GM21619 (cell line): Measurements from ENCODE around the gene EML4.
"Not testable (repeated sequence)": the region's sequence is repeated elsewhere in the genome, so short reads cannot be mapped to it uniquely, and the experiment has no call there.

Experiments used
- ATAC-seq: cut with Tn5 transposase; IDR thresholded peaks from one replicate; pipeline ENCODE4 v1.9.1; 2021; ENCODE audit not compliant: unreplicated experiment

The EML4 gene

DNA sequence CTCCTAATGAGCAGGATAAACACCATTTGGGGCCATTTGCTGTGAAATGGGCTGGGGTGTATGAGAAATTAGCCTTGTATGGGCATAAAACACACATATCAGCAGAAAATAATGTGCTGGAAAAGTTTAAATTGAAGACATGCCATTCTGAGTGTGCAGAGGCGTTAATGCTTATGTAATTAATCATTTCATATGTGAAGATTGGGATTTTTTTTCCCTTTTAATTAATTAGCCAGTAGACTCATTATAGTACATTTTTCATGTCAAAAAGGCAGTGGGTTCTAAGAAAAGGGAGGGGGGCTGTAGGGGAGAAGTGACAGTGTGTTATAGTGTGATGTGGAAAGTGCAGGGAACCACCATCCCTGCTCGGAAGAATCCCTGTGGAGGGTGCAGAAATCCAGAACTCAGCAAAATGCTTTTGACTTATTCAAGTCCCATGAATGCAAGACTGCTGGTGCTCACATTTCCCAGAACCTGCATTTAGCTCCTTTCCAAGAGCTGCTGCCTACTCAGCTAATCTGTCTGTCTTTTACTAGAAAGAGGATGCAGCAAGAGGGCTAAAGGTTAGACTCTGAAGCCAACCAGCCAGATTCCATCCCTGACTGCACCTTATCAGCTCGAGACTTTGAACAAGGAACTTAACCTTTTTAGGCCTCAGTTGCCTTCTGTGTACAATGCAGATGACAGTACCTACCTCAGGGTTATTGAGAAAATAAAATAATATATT, 203.5 kb downstream of the EML4 start:
- no peak for ATAC-seq

- no peak for ATAC-seq
Measured at GRCh38 chr2:42376758-42377157, 207.6 kb downstream of the EML4 start.

- ATAC-seq, result no peak
Measured at GRCh38 chr2:42378415-42378814, 209.3 kb downstream of the EML4 start.

GRCh38 chr2:42380026-42380425, 210.9 kb downstream of the EML4 start:
- ATAC-seq, result not testable (repeated sequence)

DNA sequence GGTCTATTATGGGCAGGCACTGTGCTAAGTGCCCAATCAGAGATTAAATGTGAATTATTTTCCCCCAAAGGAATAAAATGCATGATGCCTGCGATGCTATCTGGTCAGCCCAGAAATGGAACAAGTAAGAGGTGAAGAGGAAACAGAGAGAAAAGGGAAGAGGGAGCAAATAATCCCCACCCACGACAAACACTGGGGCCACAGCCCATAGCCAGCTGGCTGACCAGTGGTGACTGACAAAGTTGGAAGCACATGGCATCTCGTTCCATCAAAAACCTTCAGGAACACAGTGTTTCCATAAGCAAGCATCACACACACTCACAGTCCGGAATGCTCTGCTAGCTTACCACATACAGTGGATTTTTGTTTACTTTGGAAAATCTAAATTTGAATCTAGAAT, 213.0 kb downstream of the EML4 start:
- ATAC-seq, result no peak
